Smooth muscle cell (in vitro differentiated cells): ENCODE measurements around the gene FOXP2. TPM values are rescaled to one million over a fixed set of nuclear protein-coding genes. Genes with fewer than 3 reads are reported as not detected.
"Not testable (repeated sequence)": the region's sequence is repeated elsewhere in the genome, so short reads cannot be mapped to it uniquely, and the experiment has no call there.

Experiments used
- DNase-seq: peaks from one replicate; lab custom pipeline; 2025; ENCODE audit not compliant: unreplicated experiment; lab: John Stamatoyannopoulos, UW
- H2AFZ ChIP-seq: fragments of 200-600 bp; sonication (generic); 2 replicates; pipeline ENCODE4 v1.6.0; 2016; ENCODE audit warnings: antibody characterized with exemption, low read depth, mild to moderate bottlenecking
- H3F3A ChIP-seq: fragments of 200-600 bp; sonication (generic); 2 replicates; pipeline ENCODE4 v1.6.0; 2017; ENCODE audit warnings: antibody characterized with exemption, low read depth
- H3K27ac ChIP-seq: fragments of 200-600 bp; sonication (generic); 2 replicates; pipeline ENCODE4 v1.5.1; 2016; ENCODE audit warnings: low read depth, mild to moderate bottlenecking
- H3K27me3 ChIP-seq: fragments of 200-600 bp; sonication (generic); 2 replicates; pipeline ENCODE4 v1.6.1; 2016; ENCODE audit warnings: low read depth, mild to moderate bottlenecking
- H3K36me3 ChIP-seq: fragments of 200-600 bp; sonication (generic); 2 replicates; pipeline ENCODE4 v1.5.1; 2016; ENCODE audit warnings: low read depth
- H3K4me1 ChIP-seq: fragments of 200-600 bp; sonication (generic); 2 replicates; pipeline ENCODE4 v1.5.1; 2016; ENCODE audit warnings: low read depth
- H3K4me2 ChIP-seq: fragments of 200-600 bp; sonication (generic); 2 replicates; pipeline ENCODE4 v1.6.0; 2016; ENCODE audit warnings: mild to moderate bottlenecking
- H3K4me3 ChIP-seq: fragments of 200-600 bp; sonication (generic); 2 replicates; pipeline ENCODE4 v1.5.1; 2016; ENCODE audit warnings: mild to moderate bottlenecking
- H3K79me2 ChIP-seq: fragments of 200-600 bp; sonication (generic); 2 replicates; pipeline ENCODE4 v1.6.0; 2016; ENCODE audit warnings: low read depth, mild to moderate bottlenecking
- H3K9ac ChIP-seq: fragments of 200-600 bp; sonication (generic); 2 replicates; pipeline ENCODE4 v1.6.0; 2016; ENCODE audit warnings: low read depth
- H3K9me3 ChIP-seq: fragments of 200-600 bp; sonication (generic); replicated peaks from 2 replicates; pipeline ENCODE4 v1.5.1; 2016; ENCODE audit warnings: low read depth
- H4K20me1 ChIP-seq: fragments of 200-600 bp; sonication (generic); 2 replicates; pipeline ENCODE4 v1.6.0; 2016; ENCODE audit warnings: low read depth
- WGBS: methylation state at CpG from one replicate; pipeline ENCODE4 v1.1.7; 2016; ENCODE audit warnings: low lambda C conversion rate; 5-methylcytosine and 5-hydroxymethylcytosine counted together
- polyA plus RNA-seq: library from polyadenylated mRNA; unstranded; fragments of >200 nt; fragmentation: Nextera tagmentation; extraction: Ambion mirVana; gene quantifications from 2 replicates; pipeline ENCODE4 v1.2.1, GENCODE V29; 2016
- total RNA-seq: library from RNA; depleted of rRNA; stranded (reverse); fragments of >200 nt; gene quantifications from 2 replicates; pipeline ENCODE4 v1.2.3, GENCODE V29; 2014
- TF ChIP-seq, protein P1 (sequence below): fragments of 200-600 bp; sonication (generic); IDR thresholded peaks from 2 replicates; pipeline ENCODE4 v1.5.1; 2017; ENCODE audit warnings: borderline replicate concordance, mild to moderate bottlenecking, antibody characterized with exemption; ENCODE audit not compliant: insufficient read depth, poor library complexity, severe bottlenecking

Gene FOXP2
- total and polyA plus RNA-seq, 2 experiments from 2014 or later, result 0.86 to 1.1 TPM

DNA sequence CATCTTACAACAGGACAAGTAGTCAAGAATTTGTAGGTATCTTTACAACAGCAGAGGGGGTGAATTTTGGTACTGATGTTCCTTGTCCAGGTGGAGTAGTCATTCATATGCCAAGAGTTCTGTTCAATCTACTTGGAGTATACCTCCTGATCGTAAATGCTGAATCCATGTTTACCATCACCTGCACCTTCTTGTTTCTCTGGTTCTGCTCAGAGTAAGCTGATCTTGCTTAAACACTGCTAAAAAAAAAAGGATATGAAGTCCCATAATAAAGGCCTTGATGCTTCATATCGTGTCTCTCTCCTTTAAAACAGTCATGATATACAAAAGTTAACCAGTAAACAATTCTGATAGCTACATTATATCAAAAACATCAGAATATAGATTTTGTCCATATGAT, 45.3 kb upstream of the FOXP2 start:
- no peaks in the 10 kb centered on the region for H3K9me3 ChIP-seq
- H3K4me2 ChIP-seq, result no peak overlapping the region
- no peaks in the 10 kb centered on the region for H3K4me1 ChIP-seq
- no peak overlapping the region for H3K4me3 ChIP-seq
- TF ChIP-seq, protein P1, sequence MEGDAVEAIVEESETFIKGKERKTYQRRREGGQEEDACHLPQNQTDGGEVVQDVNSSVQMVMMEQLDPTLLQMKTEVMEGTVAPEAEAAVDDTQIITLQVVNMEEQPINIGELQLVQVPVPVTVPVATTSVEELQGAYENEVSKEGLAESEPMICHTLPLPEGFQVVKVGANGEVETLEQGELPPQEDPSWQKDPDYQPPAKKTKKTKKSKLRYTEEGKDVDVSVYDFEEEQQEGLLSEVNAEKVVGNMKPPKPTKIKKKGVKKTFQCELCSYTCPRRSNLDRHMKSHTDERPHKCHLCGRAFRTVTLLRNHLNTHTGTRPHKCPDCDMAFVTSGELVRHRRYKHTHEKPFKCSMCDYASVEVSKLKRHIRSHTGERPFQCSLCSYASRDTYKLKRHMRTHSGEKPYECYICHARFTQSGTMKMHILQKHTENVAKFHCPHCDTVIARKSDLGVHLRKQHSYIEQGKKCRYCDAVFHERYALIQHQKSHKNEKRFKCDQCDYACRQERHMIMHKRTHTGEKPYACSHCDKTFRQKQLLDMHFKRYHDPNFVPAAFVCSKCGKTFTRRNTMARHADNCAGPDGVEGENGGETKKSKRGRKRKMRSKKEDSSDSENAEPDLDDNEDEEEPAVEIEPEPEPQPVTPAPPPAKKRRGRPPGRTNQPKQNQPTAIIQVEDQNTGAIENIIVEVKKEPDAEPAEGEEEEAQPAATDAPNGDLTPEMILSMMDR, result no peak
- 89% methylated on average over 2 of the region's 2 CpGs for whole genome bisulfite sequencing
- DNase-seq, result no peak
- no peak overlapping the region for H3K27ac ChIP-seq
- no peak overlapping the region for H3K9ac ChIP-seq
- H3K36me3 ChIP-seq, result no peaks in the 10 kb centered on the region
- no peaks in the 10 kb centered on the region for H4K20me1 ChIP-seq
- no peaks in the 10 kb centered on the region for H3K27me3 ChIP-seq
- no peaks in the 10 kb centered on the region for H3F3A ChIP-seq
- no peak overlapping the region for H2AFZ ChIP-seq
- no peaks in the 10 kb centered on the region for H3K79me2 ChIP-seq

DNA sequence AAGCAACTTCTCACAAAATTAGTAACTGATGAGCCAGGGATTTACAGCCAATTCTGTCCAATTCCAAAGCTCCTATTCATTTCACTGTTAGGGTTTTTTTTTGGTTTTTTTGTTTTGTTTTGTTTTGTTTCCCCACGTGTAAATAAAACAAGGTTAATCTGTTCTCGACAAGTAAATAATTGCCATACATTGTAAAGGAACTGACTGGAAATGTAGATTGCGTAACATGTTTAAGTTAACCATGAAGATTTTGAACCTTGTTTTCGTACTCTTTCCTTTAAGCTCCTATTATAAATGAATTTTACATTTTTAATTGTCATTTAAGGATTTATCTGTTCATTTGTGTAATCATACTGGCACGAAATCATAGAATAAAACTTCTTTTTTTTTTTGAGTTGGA, 42.0 kb upstream of the FOXP2 start:
- H3K79me2 ChIP-seq, result no peaks in the 10 kb centered on the region
- H3K4me2 ChIP-seq, result no peak overlapping the region
- no peaks in the 10 kb centered on the region for H4K20me1 ChIP-seq
- no peaks in the 10 kb centered on the region for H3K9me3 ChIP-seq
- no peak overlapping the region for H3K9ac ChIP-seq
- TF ChIP-seq, protein P1, result no peak
- WGBS, result 83% methylated on average over 5 of the region's 5 CpGs
- H3K36me3 ChIP-seq, result no peaks in the 10 kb centered on the region
- no peak overlapping the region for H3K27ac ChIP-seq
- DNase-seq, result no peak
- no peak overlapping the region for H3K4me3 ChIP-seq
- H3F3A ChIP-seq, result no peaks in the 10 kb centered on the region
- H3K4me1 ChIP-seq, result no peaks in the 10 kb centered on the region
- H3K27me3 ChIP-seq, result no peaks in the 10 kb centered on the region
- no peak overlapping the region for H2AFZ ChIP-seq

DNA sequence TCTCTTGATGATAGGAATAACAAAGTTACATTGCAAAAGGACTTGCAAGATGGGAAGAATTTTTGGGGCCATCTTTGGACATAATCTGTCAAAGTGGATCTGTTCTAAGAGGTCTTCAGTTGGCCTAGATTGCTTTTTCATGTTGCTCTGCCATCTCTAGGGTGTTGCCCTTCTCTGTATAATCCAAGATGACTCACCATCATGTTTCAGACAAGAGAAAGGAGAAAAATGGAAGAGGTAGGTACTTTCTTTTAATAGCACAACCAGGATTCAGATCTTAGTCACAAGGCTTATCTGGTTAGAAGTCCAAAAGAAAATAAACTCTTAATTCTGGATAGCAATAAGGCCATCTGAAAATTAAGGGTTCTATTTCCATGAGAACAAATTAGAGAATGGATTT, 38.7 kb upstream of the FOXP2 start:
- Histone ChIP-seq H3K9me3 (no peaks in the 10 kb centered on the region), H3F3A (no peaks in the 10 kb centered on the region), H3K27ac (no peak overlapping the region), H3K4me1 (no peaks in the 10 kb centered on the region), H3K4me3 (no peak overlapping the region), H3K79me2 (no peaks in the 10 kb centered on the region), H2AFZ (no peak overlapping the region), H3K4me2 (no peak overlapping the region), H3K27me3 (no peaks in the 10 kb centered on the region), H4K20me1 (no peaks in the 10 kb centered on the region), H3K36me3 (no peaks in the 10 kb centered on the region), H3K9ac (no peak overlapping the region)
- DNase-seq, result no peak
- TF ChIP-seq, protein P1, result no peak

DNA sequence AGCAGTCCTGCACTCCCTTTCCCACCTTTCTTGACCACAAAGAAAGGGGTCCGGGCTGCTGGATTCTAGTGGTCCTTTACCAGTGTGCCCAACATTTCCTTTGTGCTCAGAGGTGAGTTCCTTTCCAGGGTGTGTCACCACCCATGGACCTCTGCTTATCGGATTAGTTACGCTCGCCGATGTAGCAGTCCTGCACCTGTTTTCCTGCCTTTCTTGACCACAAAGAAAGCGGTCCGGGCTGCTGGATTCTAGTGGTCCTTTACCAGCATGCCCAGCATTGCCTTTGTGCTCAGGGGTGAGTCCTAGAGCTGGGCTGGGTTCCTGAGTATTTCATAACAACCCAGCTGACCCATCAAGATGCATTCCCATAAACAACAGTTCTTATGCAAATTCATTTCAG, 30.7 kb upstream of the FOXP2 start:
- not testable (repeated sequence) for H3K9me3 ChIP-seq, H3F3A ChIP-seq, H3K79me2 ChIP-seq, H3K36me3 ChIP-seq, H3K9ac ChIP-seq, H4K20me1 ChIP-seq, DNase-seq, H2AFZ ChIP-seq, H3K4me3 ChIP-seq, H3K27ac ChIP-seq, H3K4me1 ChIP-seq, H3K27me3 ChIP-seq, H3K4me2 ChIP-seq
- WGBS, result 86% methylated on average over 7 of the region's 7 CpGs

DNA sequence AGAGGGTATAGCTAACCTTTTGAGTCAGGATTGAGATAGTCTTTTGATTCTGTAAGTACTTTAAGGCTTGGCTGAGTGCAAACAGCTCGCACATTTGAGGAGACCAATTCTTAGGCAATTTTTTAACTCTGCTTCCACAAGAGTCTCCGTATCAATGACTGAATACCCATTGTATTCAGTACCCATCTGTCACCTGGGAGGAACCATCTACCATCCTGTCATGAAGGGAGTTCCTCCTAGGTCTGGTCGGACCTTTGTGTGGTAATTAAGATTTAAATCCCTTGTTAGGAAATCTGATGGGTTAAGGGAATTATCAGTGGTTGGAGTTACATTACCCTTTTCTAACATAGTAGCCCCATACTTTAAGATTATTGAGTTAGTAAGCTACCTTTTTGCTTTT, 30.3 kb upstream of the FOXP2 start:
- not testable (repeated sequence) for H3K36me3 ChIP-seq, H3K4me3 ChIP-seq, H3F3A ChIP-seq, H3K9me3 ChIP-seq, H3K4me2 ChIP-seq, DNase-seq, H3K9ac ChIP-seq, H3K27me3 ChIP-seq, H4K20me1 ChIP-seq, H3K27ac ChIP-seq, H3K79me2 ChIP-seq, H2AFZ ChIP-seq, H3K4me1 ChIP-seq
- 89% methylated on average over 3 of the region's 3 CpGs for WGBS
